HCT116 (cell line): Measurements from ENCODE around the gene AP3D1.

Experiments used
- CTCF ChIP-seq, 3 experiments: fragments of 200-600 bp in 1 of 3; sonication (generic) in 1 of 3; IDR thresholded peaks in 2 of 3; conservative IDR thresholded peaks in 1 of 3; 2 replicates each; pipeline ENCODE4 v1.5.1; 2012 to 2017; ENCODE audit warnings: low read depth in 2 of 3, low read length in 2 of 3, antibody characterized with exemption in 1 of 3, borderline replicate concordance in 1 of 3, control low read depth in 1 of 3, mild to moderate bottlenecking in 1 of 3, mixed read lengths in 1 of 3, mixed run types in 1 of 3, moderate library complexity in 1 of 3; ENCODE audit not compliant: insufficient read depth in 1 of 3
- FOSL1 ChIP-seq: IDR thresholded peaks from 2 replicates; pipeline ENCODE4 v1.6.1; 2012; ENCODE audit warnings: low read depth
- POLR2A ChIP-seq: IDR thresholded peaks from 2 replicates; pipeline ENCODE4 v1.7.0; 2011; ENCODE audit warnings: borderline replicate concordance; ENCODE audit not compliant: insufficient read depth, insufficient read length; ENCODE audit errors: extremely low read depth
- POLR2AphosphoS5 ChIP-seq: IDR thresholded peaks from 2 replicates; pipeline ENCODE4 v1.6.1; 2011; ENCODE audit warnings: mild to moderate bottlenecking, low read depth, low read length, moderate library complexity
- RAD21 ChIP-seq: IDR thresholded peaks from 2 replicates; pipeline ENCODE4 v1.6.1; 2012; ENCODE audit warnings: low read depth, mild to moderate bottlenecking
- SIN3A ChIP-seq: IDR thresholded peaks from 2 replicates; pipeline ENCODE4 v1.6.1; 2012; ENCODE audit warnings: low read depth
- SP1 ChIP-seq: IDR thresholded peaks from 2 replicates; pipeline ENCODE4 v1.6.1; 2012; ENCODE audit warnings: low read depth
- SRF ChIP-seq: IDR thresholded peaks from 2 replicates; pipeline ENCODE4 v1.6.1; 2012; ENCODE audit warnings: low read depth
- ZBTB33 ChIP-seq: IDR thresholded peaks from 2 replicates; pipeline ENCODE4 v1.6.1; 2011; ENCODE audit warnings: mild to moderate bottlenecking, low read length, moderate library complexity; ENCODE audit not compliant: insufficient replicate concordance; ENCODE audit errors: extremely low read depth
- ZNF274 ChIP-seq: fragments of 200-500 bp; sonication (Bioruptor generic); IDR thresholded peaks from 2 replicates; pipeline ENCODE4 v1.6.1; 2014; ENCODE audit warnings: mild to moderate bottlenecking, low read depth, low read length, inconsistent platforms
- TF ChIP-seq, protein P1 (sequence below): IDR thresholded peaks from 2 replicates; pipeline ENCODE4 v1.6.1; 2012; ENCODE audit warnings: low read depth

GRCh38 chr19:2173388-2173766 is 22.0 kb upstream of the AP3D1 start:
- no peak for TF ChIP-seq CTCF (IDR thresholded peaks at IDR 0.05 in 2 of 3, conservative IDR thresholded peaks at IDR 0.05 in 1 of 3; ENCODE audit: borderline replicate concordance in 1 of 3, insufficient read depth in 1 of 3, low read depth in 2 of 3, low read length in 2 of 3)
- no peak for TF ChIP-seq ZBTB33
- no peak for TF ChIP-seq POLR2AphosphoS5
- no peak for TF ChIP-seq RAD21
- TF ChIP-seq, protein P1, sequence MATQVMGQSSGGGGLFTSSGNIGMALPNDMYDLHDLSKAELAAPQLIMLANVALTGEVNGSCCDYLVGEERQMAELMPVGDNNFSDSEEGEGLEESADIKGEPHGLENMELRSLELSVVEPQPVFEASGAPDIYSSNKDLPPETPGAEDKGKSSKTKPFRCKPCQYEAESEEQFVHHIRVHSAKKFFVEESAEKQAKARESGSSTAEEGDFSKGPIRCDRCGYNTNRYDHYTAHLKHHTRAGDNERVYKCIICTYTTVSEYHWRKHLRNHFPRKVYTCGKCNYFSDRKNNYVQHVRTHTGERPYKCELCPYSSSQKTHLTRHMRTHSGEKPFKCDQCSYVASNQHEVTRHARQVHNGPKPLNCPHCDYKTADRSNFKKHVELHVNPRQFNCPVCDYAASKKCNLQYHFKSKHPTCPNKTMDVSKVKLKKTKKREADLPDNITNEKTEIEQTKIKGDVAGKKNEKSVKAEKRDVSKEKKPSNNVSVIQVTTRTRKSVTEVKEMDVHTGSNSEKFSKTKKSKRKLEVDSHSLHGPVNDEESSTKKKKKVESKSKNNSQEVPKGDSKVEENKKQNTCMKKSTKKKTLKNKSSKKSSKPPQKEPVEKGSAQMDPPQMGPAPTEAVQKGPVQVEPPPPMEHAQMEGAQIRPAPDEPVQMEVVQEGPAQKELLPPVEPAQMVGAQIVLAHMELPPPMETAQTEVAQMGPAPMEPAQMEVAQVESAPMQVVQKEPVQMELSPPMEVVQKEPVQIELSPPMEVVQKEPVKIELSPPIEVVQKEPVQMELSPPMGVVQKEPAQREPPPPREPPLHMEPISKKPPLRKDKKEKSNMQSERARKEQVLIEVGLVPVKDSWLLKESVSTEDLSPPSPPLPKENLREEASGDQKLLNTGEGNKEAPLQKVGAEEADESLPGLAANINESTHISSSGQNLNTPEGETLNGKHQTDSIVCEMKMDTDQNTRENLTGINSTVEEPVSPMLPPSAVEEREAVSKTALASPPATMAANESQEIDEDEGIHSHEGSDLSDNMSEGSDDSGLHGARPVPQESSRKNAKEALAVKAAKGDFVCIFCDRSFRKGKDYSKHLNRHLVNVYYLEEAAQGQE: no peak
- no peak for TF ChIP-seq SIN3A
- no peak for TF ChIP-seq FOSL1
- no peak for TF ChIP-seq SP1
- no peak for TF ChIP-seq SRF
- no peak for TF ChIP-seq POLR2A
- TF ChIP-seq ZNF274: no peak
